HEK293 (cell line): Measurements from ENCODE around the gene PLEKHG3.

Source experiments
- CTCF ChIA-PET: fragments of 350-600 bp; formaldehyde crosslinking; extraction: SDS; loops from one replicate; lab custom pipeline; 2021; ENCODE audit warnings: antibody characterized with exemption; lab: Yijun Ruan, JAX
- POLR2A ChIA-PET: fragments of 300-600 bp; formaldehyde crosslinking; extraction: SDS; loops from one replicate; lab custom pipeline; 2020; ENCODE audit warnings: antibody characterized with exemption, inconsistent platforms; lab: Yijun Ruan, JAX
- H3K27ac ChIP-seq: fragments of 200-500 bp; sonication (Bioruptor generic); 2 replicates; pipeline ENCODE4 v1.5.1; 2014; ENCODE audit warnings: low read depth, low read length, control low read depth, inconsistent platforms; ENCODE audit errors: extremely low read depth
- H3K36me3 ChIP-seq, 2 experiments: fragments of 200-500 bp in 1 of 2; sonication (Bioruptor generic) in 1 of 2; 1 replicate in 1 of 2; 2 replicates in 1 of 2; pipeline ENCODE4 v1.5.1; 2014 to 2017; ENCODE audit warnings: inconsistent platforms in 2 of 2, low read length in 2 of 2; ENCODE audit not compliant: control insufficient read depth in 2 of 2, insufficient read depth in 1 of 2
- H3K4me1 ChIP-seq: fragments of 200-500 bp; sonication (Bioruptor generic); 2 replicates; pipeline ENCODE4 v1.5.1; 2014; ENCODE audit warnings: mild to moderate bottlenecking, low read length, inconsistent platforms; ENCODE audit not compliant: control insufficient read depth, insufficient read depth
- H3K4me3 ChIP-seq: 2 replicates; pipeline ENCODE4 v1.5.1; 2011; ENCODE audit warnings: low read depth, mild to moderate bottlenecking, control low read depth, low read length, moderate library complexity
- H3K9me3 ChIP-seq: fragments of 200-500 bp; sonication (Bioruptor generic); 2 replicates; pipeline ENCODE4 v1.5.1; 2014; ENCODE audit warnings: low read depth, low read length, inconsistent platforms; ENCODE audit not compliant: control insufficient read depth, insufficient read depth
- EGR2 ChIP-seq: fragments of 450-650 bp; formaldehyde crosslinking; IDR thresholded peaks from 2 replicates; pipeline ENCODE4 v1.5.1; 2016; ENCODE audit warnings: low read depth, missing biosample characterization, missing genetic modification characterization
- GLIS2 ChIP-seq: fragments of 450-650 bp; formaldehyde crosslinking; IDR thresholded peaks from 2 replicates; pipeline ENCODE4 v1.5.1; 2016; ENCODE audit warnings: missing biosample characterization, missing genetic modification characterization
- INSM2 ChIP-seq: fragments of 450-650 bp; formaldehyde crosslinking; IDR thresholded peaks from 2 replicates; pipeline ENCODE4 v1.5.1; 2016; ENCODE audit warnings: missing biosample characterization, missing genetic modification characterization
- KLF1 ChIP-seq: fragments of 450-650 bp; formaldehyde crosslinking; IDR thresholded peaks from 2 replicates; pipeline ENCODE4 v1.5.1; 2016; ENCODE audit warnings: missing biosample characterization, missing genetic modification characterization
- KLF16 ChIP-seq: fragments of 450-650 bp; formaldehyde crosslinking; IDR thresholded peaks from 2 replicates; pipeline ENCODE4 v1.5.1; 2017; ENCODE audit warnings: missing biosample characterization, missing genetic modification characterization
- PRDM10 ChIP-seq: fragments of 450-650 bp; formaldehyde crosslinking; IDR thresholded peaks from 2 replicates; pipeline ENCODE4 v1.5.1; 2016; ENCODE audit warnings: missing biosample characterization, missing genetic modification characterization
- SP3 ChIP-seq: fragments of 450-650 bp; formaldehyde crosslinking; IDR thresholded peaks from 2 replicates; pipeline ENCODE4 v1.5.1; 2016; ENCODE audit warnings: missing biosample characterization, missing genetic modification characterization
- WT1 ChIP-seq: fragments of 450-650 bp; formaldehyde crosslinking; IDR thresholded peaks from 2 replicates; pipeline ENCODE4 v1.5.1; 2016; ENCODE audit warnings: missing biosample characterization, missing genetic modification characterization
- ZBTB10 ChIP-seq: fragments of 450-650 bp; formaldehyde crosslinking; IDR thresholded peaks from 2 replicates; pipeline ENCODE4 v1.5.1; 2016; ENCODE audit warnings: missing biosample characterization, missing genetic modification characterization
- ZNF280C ChIP-seq: fragments of 450-650 bp; formaldehyde crosslinking; IDR thresholded peaks from 2 replicates; pipeline ENCODE4 v1.5.1; 2016; ENCODE audit warnings: missing biosample characterization, missing genetic modification characterization
- ZNF600 ChIP-seq: fragments of 450-650 bp; formaldehyde crosslinking; IDR thresholded peaks from 2 replicates; pipeline ENCODE4 v1.5.1; 2016; ENCODE audit warnings: missing biosample characterization, missing genetic modification characterization
- ZNF664 ChIP-seq: fragments of 450-650 bp; formaldehyde crosslinking; IDR thresholded peaks from 2 replicates; pipeline ENCODE4 v1.5.1; 2016; ENCODE audit warnings: missing biosample characterization, missing genetic modification characterization
- ZNF701 ChIP-seq: fragments of 450-650 bp; formaldehyde crosslinking; IDR thresholded peaks from 2 replicates; pipeline ENCODE4 v1.5.1; 2016; ENCODE audit warnings: missing biosample characterization, missing genetic modification characterization
- ZSCAN30 ChIP-seq: fragments of 450-650 bp; IDR thresholded peaks from 2 replicates; pipeline ENCODE4 v1.5.1; 2018; ENCODE audit warnings: missing biosample characterization, mild to moderate bottlenecking, missing genetic modification characterization, moderate library complexity

Gene PLEKHG3

GRCh38 chr14:64707661-64708060, 3.4 kb downstream of the PLEKHG3 start:
- H3K36me3 ChIP-seq, result peaks cover 0 to 5% of the 10 kb centered on the region in 2 experiments; a peak in 1 of 3 replicates
- POLR2A ChIA-PET, result interaction anchor here (0.7 to 1.0 kb wide), 2 partner anchors 172 to 202 kb away, joined by 3 read pairs; partner anchors contain the start of gene SPTB
- no peak overlapping the region for H3K27ac ChIP-seq
- H3K4me3 ChIP-seq, result no peak overlapping the region
- no peaks in the 10 kb centered on the region for H3K9me3 ChIP-seq
- TF ChIP-seq ZNF664 (tag by site-specific recombination) (no peak), INSM2 (no peak), KLF16 (tag by site-specific recombination) (no peak), ZSCAN30 (no peak), ZNF701 (tag by site-specific recombination) (no peak)
- TF ChIP-seq, all 188 proteins: peak for 0
- H3K4me1 ChIP-seq, result peaks cover 22% of the 10 kb centered on the region
- CTCF ChIA-PET, result interaction anchor here (1.6 kb wide), 1 partner anchor 17 kb away, joined by 3 read pairs; no protein-coding TSS in a partner anchor

- ChIA-PET CTCF (interaction anchor here (0.6 to 1.6 kb wide), 5 partner anchors 7 to 168 kb away, joined by 3 to 4 read pairs (median 3); partner anchors contain the start of gene HSPA2), POLR2A (no interaction called here)
- H3K4me1 ChIP-seq, result peaks cover 22% of the 10 kb centered on the region
- H3K9me3 ChIP-seq, result no peaks in the 10 kb centered on the region
- no peak overlapping the region for H3K27ac ChIP-seq
- peaks cover 0 to 5% of the 10 kb centered on the region in 2 experiments; a peak in 1 of 3 replicates for H3K36me3 ChIP-seq
- TF ChIP-seq SP3 (no peak), PRDM10 (tag by site-specific recombination) (0 out of 2 replicates have a peak, but pooled peaks have one; percentile 21), WT1 (tag by site-specific recombination) (no peak), KLF1 (tag by site-specific recombination) (peak; percentile 40; the same call in 1 of the 2 replicates), ZNF600 (tag by site-specific recombination) (no peak), GLIS2 (tag by site-specific recombination) (no peak), ZBTB10 (tag by site-specific recombination) (no peak), ZNF280C (tag by site-specific recombination) (no peak), EGR2 (tag by site-specific recombination) (peak; percentile 19; the same call in 1 of the 2 replicates)
- 0 out of 2 replicates have a peak overlapping the region, but pooled peaks have one; percentile 7 for H3K4me3 ChIP-seq
Measured at GRCh38 chr14:64708148-64709004, 4.2 kb downstream of the PLEKHG3 start.
